Naive B cell (primary cell): ENCODE measurements around the gene SLC7A9. TPM values are rescaled to one million over a fixed set of nuclear protein-coding genes. Genes with fewer than 3 reads are reported as not detected.
A peak's percentile ranks its signal among the peaks of the same experiment; 100 is the strongest.
"Not testable (repeated sequence)": the region's sequence is repeated elsewhere in the genome, so short reads cannot be mapped to it uniquely, and the experiment has no call there.

Source experiments
- ATAC-seq, 2 donors: fragments of 150-1000 bp; cut with Tn5 transposase; 2 replicates each; pipeline ENCODE4 v1.10.0; 2021; ENCODE audit warnings: low read depth in 2 of 2, mild to moderate bottlenecking in 2 of 2, moderate library complexity in 2 of 2
- DNase-seq: peaks from one replicate; pipeline ENCODE4 v3.0.0; 2022
- H3K27ac Mint-ChIP-seq, 6 donors: one replicate each; pipeline ENCODE4 v1.8.0; 2020 to 2022; ENCODE audit warnings: mild to moderate bottlenecking in 6 of 6, mixed read lengths in 6 of 6, moderate library complexity in 5 of 6, inconsistent platforms in 2 of 6
- H3K27me3 Mint-ChIP-seq, 3 donors: one replicate each; pipeline ENCODE4 v1.8.0; 2021 to 2022; ENCODE audit warnings: mixed read lengths in 3 of 3, mild to moderate bottlenecking in 1 of 3
- H3K36me3 Mint-ChIP-seq, 2 donors: one replicate each; pipeline ENCODE4 v1.8.0; 2020 to 2022; ENCODE audit warnings: mixed read lengths in 2 of 2, inconsistent platforms in 1 of 2, mild to moderate bottlenecking in 1 of 2
- H3K4me1 Mint-ChIP-seq, 3 donors: one replicate each; pipeline ENCODE4 v1.8.0; 2020 to 2022; ENCODE audit warnings: mixed read lengths in 3 of 3, inconsistent platforms in 1 of 3, mild to moderate bottlenecking in 1 of 3, moderate library complexity in 1 of 3
- H3K4me3 Mint-ChIP-seq, 8 donors: one replicate each; pipeline ENCODE4 v1.8.0; 2020 to 2022; ENCODE audit warnings: mild to moderate bottlenecking in 8 of 8, mixed read lengths in 8 of 8, moderate library complexity in 8 of 8, inconsistent platforms in 2 of 8
- H3K9me3 Mint-ChIP-seq, 7 donors: one replicate each; pipeline ENCODE4 v1.8.0; 2020 to 2022; ENCODE audit warnings: mixed read lengths in 7 of 7, mild to moderate bottlenecking in 5 of 7, inconsistent platforms in 2 of 7, moderate library complexity in 1 of 7
- polyA plus RNA-seq, 6 donors: library from polyadenylated mRNA; unstranded; fragments of 300-500 nt; fragmentation: Illumina TruSeq; gene quantifications; one replicate each; pipeline ENCODE4 v1.2.3, GENCODE V29; 2021; ENCODE audit warnings: low read depth in 6 of 6

SLC7A9 gene
- polyA plus RNA-seq, 6 donors from 2014 or later, result not detected

DNA sequence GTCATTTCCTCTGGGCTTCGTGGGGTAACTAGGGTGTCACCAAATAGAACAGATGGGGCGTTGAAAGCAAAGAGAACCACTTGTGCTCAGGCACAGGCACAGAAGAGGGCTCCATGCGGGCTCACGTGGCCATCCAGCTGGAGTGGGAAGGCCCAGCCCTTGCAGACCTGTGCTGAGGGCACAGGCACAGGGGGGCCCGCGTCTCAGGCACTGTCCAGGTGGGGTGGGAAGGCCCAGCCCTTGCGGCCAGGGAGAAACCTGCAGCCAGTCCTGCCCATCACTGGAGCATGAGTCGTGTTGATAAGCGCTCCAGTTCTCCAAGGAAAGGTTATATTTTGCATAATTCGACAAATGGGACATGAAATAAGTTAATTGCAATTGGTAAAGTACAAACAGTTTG, 57.5 kb downstream of the SLC7A9 start:
- peak overlapping the region in 1 of 6 donors; percentile 34 for H3K27ac Mint-ChIP-seq
- no peak for DNase-seq
- ATAC-seq, result no peak
- H3K4me3 Mint-ChIP-seq, result no peak overlapping the region
- no peaks in the 10 kb centered on the region for H3K9me3 Mint-ChIP-seq
- no peaks in the 10 kb centered on the region for H3K36me3 Mint-ChIP-seq
- no peaks in the 10 kb centered on the region for H3K4me1 Mint-ChIP-seq
- H3K27me3 Mint-ChIP-seq, result peaks cover 9 to 35% (median 18%) of the 10 kb centered on the region in 3 donors

DNA sequence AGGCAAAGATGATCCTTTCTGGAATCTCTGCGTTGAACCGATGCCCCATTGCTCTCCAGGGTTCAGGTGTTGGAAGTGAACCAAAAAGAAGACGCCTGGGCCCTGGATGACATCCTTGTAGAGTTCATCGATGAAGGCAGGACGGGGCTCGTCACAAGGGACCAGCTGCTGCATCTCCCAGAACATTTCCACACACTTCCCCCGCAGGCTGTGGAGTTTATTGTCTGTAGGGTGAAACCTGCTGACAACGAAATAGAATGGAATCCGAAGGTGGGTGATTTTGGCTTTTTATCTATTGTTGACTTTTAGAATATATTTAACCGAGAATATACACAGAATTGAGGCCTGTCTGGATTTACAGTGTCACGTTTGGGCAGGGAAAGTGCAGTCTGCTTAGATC, 58.4 kb downstream of the SLC7A9 start:
- H3K27ac Mint-ChIP-seq, result no peak overlapping the region
- no peaks in the 10 kb centered on the region for H3K36me3 Mint-ChIP-seq
- H3K4me1 Mint-ChIP-seq, result no peaks in the 10 kb centered on the region
- ATAC-seq (no peak), DNase-seq (no peak)
- no peaks in the 10 kb centered on the region for H3K9me3 Mint-ChIP-seq
- peaks cover 7 to 28% (median 13%) of the 10 kb centered on the region in 3 donors for H3K27me3 Mint-ChIP-seq
- no peak overlapping the region for H3K4me3 Mint-ChIP-seq

DNA sequence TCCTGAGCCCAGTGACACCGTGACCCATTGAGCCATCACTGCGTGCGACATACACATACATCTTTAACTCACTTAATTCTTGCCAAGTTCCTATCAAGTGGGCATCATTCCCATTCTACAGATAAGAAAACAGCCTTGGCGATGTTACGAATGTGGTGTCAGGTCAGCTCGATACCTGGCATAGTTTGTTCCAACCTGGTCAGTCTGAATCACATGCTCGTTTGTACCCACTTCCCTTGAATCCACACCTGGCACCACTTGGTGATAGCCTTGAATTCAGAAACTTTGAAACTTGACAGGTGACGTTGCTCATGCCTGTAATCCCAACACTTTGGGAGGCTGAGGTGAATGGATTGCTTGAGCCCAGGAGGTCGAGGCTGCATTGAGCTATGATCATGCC, 59.1 kb downstream of the SLC7A9 start:
- Mint-ChIP-seq H3K36me3 (no peaks in the 10 kb centered on the region), H3K4me3 (no peak overlapping the region), H3K27me3 (peaks cover 4 to 28% (median 13%) of the 10 kb centered on the region in 3 donors), H3K27ac (peak overlapping the region in 1 of 6 donors; percentile 37), H3K4me1 (no peaks in the 10 kb centered on the region), H3K9me3 (no peaks in the 10 kb centered on the region)
- DNase-seq (no peak), ATAC-seq (no peak)

DNA sequence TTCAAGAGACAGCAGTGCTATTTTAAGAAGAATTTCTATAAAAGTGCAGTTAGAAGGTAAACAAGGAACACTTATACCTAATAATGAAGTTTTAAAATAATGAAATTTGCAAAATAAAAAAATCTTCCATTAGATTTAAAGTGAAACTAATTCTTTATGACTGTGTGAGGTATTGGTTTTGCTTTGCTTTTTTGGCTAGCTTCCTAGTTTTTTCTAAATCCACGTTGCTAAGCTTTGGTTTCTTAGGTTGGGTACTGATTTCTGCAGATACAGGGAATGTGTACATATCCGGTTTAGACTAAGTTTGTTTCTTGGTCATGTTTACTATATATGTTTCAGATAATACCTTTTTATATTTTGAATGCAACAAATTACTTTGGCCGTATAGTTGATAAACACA, 59.8 kb downstream of the SLC7A9 start:
- no peaks in the 10 kb centered on the region for H3K4me1 Mint-ChIP-seq
- H3K9me3 Mint-ChIP-seq, result no peaks in the 10 kb centered on the region
- peaks cover 0 to 24% (median 13%) of the 10 kb centered on the region in 3 donors for H3K27me3 Mint-ChIP-seq
- DNase-seq, result no peak
- ATAC-seq, result no peak
- no peaks in the 10 kb centered on the region for H3K36me3 Mint-ChIP-seq
- H3K27ac Mint-ChIP-seq, result no peak overlapping the region
- H3K4me3 Mint-ChIP-seq, result no peak overlapping the region

DNA sequence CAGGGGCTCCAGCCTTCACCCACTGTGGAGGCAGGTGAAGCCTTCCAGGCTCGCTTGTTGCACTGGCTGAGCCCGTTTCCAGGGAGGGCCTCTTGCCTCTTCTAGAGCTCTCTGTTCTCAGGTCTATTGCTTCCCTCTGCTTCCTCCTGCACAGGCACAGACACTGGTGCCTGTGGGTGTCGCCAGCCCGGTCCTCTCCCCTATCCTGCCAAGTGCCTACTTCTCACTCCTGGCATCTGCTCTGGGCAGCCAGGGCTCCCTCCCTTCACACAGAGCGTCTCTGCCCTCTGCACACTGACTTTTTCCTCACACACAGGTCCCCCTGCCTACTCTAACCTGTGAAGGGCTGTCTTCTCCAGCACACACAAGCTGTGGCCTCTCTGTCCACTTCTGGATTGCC, 60.3 kb downstream of the SLC7A9 start:
- H3K4me3 Mint-ChIP-seq, result peak overlapping the region in 1 of 8 donors; percentile 59
- H3K27ac Mint-ChIP-seq, result no peak overlapping the region
- no peaks in the 10 kb centered on the region for H3K4me1 Mint-ChIP-seq
- ATAC-seq, result no peak
- H3K9me3 Mint-ChIP-seq, result no peaks in the 10 kb centered on the region
- H3K27me3 Mint-ChIP-seq, result peaks cover 0 to 19% (median 13%) of the 10 kb centered on the region in 3 donors
- H3K36me3 Mint-ChIP-seq, result no peaks in the 10 kb centered on the region
- DNase-seq, result no peak

DNA sequence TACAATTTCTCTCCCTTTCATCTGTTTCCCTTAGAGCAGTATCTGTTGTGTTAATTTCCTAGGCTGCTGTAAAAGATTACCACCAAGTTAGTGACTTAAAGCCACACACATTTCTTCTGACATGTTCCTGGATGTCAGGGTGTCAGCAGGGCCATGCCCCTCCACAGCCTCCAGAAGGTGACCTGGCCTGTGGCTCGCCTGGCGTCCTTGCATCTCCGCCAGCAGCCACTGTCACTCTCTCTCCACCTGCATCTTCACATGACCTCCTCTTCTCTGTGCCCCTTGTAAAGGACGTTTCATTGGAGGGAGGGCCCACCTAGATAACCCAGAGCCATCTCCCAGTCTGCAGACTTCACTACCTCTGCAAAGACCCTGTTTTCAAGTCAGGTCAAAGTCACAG, 61.3 kb downstream of the SLC7A9 start:
- H3K27me3 Mint-ChIP-seq, result peaks cover 5 to 19% (median 13%) of the 10 kb centered on the region in 3 donors
- no peak overlapping the region for H3K27ac Mint-ChIP-seq
- no peak for DNase-seq
- no peak overlapping the region for H3K4me3 Mint-ChIP-seq
- H3K4me1 Mint-ChIP-seq, result no peaks in the 10 kb centered on the region
- H3K9me3 Mint-ChIP-seq, result no peaks in the 10 kb centered on the region
- no peak for ATAC-seq
- no peaks in the 10 kb centered on the region for H3K36me3 Mint-ChIP-seq

DNA sequence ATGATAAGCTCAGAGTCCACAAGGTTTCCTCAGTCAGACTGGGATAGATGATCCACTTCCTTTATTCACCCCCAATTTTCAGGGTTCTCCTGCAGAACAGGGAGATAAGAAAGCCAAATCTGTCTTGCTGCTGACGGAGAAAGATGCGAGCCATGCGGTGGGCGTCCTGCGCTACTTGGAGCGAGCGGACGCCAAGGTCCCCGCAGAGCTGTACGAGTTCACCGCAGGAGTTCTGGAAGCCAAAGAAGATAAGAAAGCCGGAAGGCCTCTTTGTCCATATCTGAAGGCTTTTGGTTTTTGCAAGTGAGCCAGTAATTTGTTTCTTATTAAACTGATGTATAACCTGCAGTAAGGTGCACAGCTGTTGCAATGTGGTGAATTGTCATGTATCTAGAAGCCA, 66.7 kb downstream of the SLC7A9 start:
- Mint-ChIP-seq H3K4me3 (no peak overlapping the region), H3K27ac (no peak overlapping the region), H3K9me3 (no peaks in the 10 kb centered on the region), H3K36me3 (no peaks in the 10 kb centered on the region), H3K27me3 (peaks cover 0 to 5% (median 0%) of the 10 kb centered on the region in 3 donors), H3K4me1 (no peaks in the 10 kb centered on the region)
- ATAC-seq, result no peak
- no peak for DNase-seq

DNA sequence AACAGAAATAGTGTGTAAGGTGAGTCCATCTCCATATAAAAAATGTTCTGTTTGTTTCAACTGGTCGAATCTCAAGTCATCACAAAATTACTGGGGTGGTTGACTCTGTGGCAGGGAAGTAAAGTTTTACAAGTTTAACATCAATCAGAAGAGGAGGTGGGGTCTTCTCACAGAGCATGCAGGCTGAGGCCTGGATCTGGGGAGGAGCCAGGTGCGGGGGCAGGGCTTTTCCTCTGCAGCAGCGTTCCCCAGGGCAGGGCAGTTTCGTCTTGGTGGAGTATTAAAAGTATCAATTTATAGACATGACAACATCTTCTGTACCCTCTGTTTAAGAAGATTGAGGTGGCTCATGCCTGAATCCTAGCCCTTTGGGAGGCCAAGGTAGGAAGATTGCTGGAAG, 68.8 kb downstream of the SLC7A9 start:
- H3K4me1 Mint-ChIP-seq, result no peaks in the 10 kb centered on the region
- H3K9me3 Mint-ChIP-seq, result no peaks in the 10 kb centered on the region
- H3K36me3 Mint-ChIP-seq, result no peaks in the 10 kb centered on the region
- no peak overlapping the region for H3K4me3 Mint-ChIP-seq
- peaks cover 0 to 9% (median 4%) of the 10 kb centered on the region in 3 donors for H3K27me3 Mint-ChIP-seq
- peak overlapping the region in 1 of 6 donors; percentile 25 for H3K27ac Mint-ChIP-seq
- DNase-seq, result no peak
- ATAC-seq, result no peak

DNA sequence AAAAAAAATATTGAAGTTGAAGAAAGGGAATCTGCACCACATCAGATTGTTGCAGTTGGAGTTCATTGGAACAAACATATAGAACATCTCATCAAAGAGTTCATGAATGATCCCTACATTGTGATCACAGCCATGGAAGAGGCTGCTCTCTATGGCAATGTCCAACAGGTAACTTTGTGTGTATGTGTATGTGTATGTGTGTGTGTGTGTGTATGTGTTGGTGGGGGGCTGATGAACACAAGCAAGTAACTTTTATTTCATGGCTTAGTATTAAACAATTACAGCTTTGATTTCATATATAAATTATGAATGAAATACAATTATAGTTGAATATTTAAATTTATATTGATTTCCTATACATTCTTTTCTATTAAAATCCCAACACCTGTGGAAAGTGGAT, 69.4 kb downstream of the SLC7A9 start:
- Mint-ChIP-seq H3K27me3 (peaks cover 0 to 12% (median 4%) of the 10 kb centered on the region in 3 donors), H3K36me3 (no peaks in the 10 kb centered on the region), H3K4me3 (no peak overlapping the region), H3K9me3 (no peaks in the 10 kb centered on the region), H3K27ac (no peak overlapping the region), H3K4me1 (no peaks in the 10 kb centered on the region)
- no peak for ATAC-seq
- DNase-seq, result no peak

DNA sequence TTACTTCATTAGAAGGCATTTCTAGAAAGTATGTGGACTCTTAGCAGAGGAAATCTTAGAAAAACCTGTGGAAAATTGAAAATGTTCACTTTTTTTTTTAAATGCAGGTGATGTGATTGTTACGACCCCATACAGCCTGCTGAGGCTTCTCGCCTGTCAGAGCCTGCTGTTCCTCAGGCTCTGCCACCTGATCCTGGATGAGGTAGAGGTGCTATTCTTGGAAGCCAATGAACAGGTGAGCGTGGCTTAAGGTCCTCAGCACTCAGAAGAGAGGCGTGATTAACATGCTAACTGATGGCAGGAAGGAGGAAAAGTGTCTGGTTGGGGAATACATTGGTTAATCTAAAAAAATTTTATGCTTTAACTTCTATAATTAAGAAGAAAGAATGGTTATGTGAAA, 71.4 kb downstream of the SLC7A9 start:
- no peaks in the 10 kb centered on the region for H3K4me1 Mint-ChIP-seq
- DNase-seq (no peak), ATAC-seq (no peak)
- no peaks in the 10 kb centered on the region for H3K9me3 Mint-ChIP-seq
- H3K4me3 Mint-ChIP-seq, result no peak overlapping the region
- no peaks in the 10 kb centered on the region for H3K36me3 Mint-ChIP-seq
- no peak overlapping the region for H3K27ac Mint-ChIP-seq
- peaks cover 0 to 7% (median 4%) of the 10 kb centered on the region in 3 donors for H3K27me3 Mint-ChIP-seq

DNA sequence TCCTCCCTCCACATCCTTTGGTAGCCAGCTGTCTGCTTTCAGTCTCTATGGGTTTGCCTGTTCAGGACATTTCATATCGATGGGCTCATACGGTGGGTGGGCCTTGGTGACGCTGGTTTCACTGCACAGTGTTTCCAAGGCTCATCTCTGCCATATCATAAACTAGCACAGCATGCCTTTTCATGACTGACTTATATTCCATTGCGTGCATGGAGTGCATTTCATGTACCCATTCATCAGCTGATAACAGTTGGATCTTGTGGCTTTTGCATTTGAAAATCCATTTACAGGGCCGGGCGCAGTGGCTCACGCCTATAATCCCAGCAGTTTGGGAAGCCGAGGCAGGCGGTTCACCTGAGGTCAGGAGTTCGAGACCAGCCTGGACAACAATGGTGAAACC, 80.1 kb downstream of the SLC7A9 start:
- DNase-seq (no peak), ATAC-seq (no peak)
- Mint-ChIP-seq H3K36me3 (no peaks in the 10 kb centered on the region), H3K9me3 (peaks cover 0 to 8% (median 4%) of the 10 kb centered on the region in 7 donors), H3K27me3 (peaks cover 4 to 31% (median 14%) of the 10 kb centered on the region in 3 donors), H3K4me1 (no peaks in the 10 kb centered on the region), H3K4me3 (no peak overlapping the region), H3K27ac (no peak overlapping the region)

DNA sequence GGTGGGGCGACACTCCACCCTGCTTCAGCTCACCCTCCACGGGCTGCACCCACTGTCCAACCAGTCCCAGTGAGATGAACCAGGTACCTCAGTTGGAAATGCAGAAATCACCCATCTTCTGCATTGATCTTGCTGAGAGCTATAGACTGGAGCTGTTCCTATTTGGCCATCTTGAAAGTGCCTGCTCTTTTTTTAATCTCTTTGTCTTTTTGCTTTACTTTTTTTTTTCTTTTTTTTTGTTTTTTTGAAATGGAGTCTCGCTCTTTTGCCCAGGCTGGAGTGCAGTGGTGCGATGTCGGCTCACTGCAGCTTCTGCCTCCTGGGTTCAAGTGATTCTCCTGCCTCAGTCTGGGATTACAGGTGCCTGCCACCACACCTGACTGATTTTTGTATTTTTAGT, 81.7 kb downstream of the SLC7A9 start:
- not testable (repeated sequence) for H3K4me3 Mint-ChIP-seq, H3K27ac Mint-ChIP-seq, H3K36me3 Mint-ChIP-seq, ATAC-seq, H3K4me1 Mint-ChIP-seq, DNase-seq
- Mint-ChIP-seq H3K27me3 (peaks cover 4 to 31% (median 14%) of the 10 kb centered on the region in 3 donors), H3K9me3 (peaks cover 0 to 16% (median 4%) of the 10 kb centered on the region in 7 donors)

DNA sequence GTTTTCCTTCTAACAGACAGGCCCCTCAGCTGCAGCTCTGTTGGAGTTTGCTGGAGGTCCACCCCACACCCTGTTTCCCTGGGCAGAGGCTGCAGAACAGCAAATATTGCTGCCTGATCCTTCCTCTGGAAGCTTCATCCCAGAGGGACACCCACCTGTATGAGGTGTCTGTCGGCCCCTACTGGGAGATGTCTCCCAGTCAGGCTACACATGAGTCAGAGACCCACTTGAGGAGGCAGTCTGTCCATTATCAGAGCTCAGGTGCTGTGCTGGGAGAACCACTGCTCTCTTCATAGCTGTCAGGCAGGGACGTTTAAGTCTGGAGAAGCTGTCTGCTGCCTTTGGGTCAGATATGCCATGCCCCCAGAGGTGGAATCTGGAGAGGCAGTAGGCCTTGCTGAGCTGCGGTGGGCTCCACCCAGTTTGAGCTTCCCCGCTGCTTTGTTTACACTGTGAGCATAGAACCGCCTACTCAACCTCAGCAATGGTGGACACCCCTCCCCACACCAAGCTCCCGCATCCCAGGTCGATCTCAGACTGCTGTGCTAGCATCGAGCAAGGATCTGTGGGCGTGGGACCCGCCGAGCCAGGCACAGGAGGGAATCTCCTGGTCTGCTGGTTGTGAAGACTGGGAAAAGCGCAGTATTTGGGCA, 82.3 kb downstream of the SLC7A9 start:
- not testable (repeated sequence) for ATAC-seq, H3K27ac Mint-ChIP-seq, H3K4me3 Mint-ChIP-seq, DNase-seq, H3K4me1 Mint-ChIP-seq, H3K36me3 Mint-ChIP-seq
- Mint-ChIP-seq H3K27me3 (peaks cover 4 to 29% (median 14%) of the 10 kb centered on the region in 3 donors), H3K9me3 (peaks cover 0 to 22% (median 8%) of the 10 kb centered on the region in 7 donors)

DNA sequence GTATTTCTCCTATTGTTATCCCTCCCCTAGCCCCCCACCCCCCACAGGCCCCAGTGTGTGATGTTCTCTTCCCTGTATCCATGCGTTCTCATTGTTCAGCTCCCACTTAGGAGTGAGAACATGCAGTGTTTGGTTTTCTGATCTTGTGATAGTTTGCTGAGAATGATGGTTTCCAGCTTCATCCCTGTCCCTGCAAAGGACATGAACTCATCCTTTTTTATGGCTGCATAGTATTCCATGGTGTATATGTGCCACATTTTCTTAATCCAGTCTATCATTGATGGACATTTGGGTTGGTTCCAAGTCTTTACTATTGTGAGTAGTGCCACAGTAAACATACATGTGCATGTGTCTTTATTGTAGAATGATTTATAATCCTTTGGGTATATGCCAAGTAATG, 87.5 kb downstream of the SLC7A9 start:
- peaks cover 8 to 33% (median 15%) of the 10 kb centered on the region in 7 donors for H3K9me3 Mint-ChIP-seq
- H3K27ac Mint-ChIP-seq, DNase-seq, H3K4me3 Mint-ChIP-seq, ATAC-seq, H3K4me1 Mint-ChIP-seq: not testable (repeated sequence)
- H3K36me3 Mint-ChIP-seq, result peaks cover 4 to 11% of the 10 kb centered on the region in 2 donors
- peaks cover 0 to 26% (median 18%) of the 10 kb centered on the region in 3 donors for H3K27me3 Mint-ChIP-seq
